NCI-H128 (cell line): ENCODE data around the gene G3BP1.
"Not testable (repeated sequence)": the region's sequence is repeated elsewhere in the genome, so short reads cannot be mapped to it uniquely, and the experiment has no call there.

Source experiments
- DNase-seq: peaks from one replicate; lab custom pipeline; 2025; ENCODE audit not compliant: unreplicated experiment; lab: John Stamatoyannopoulos, UW

Gene G3BP1

GRCh38 chr5:151751593-151751992, 20.2 kb upstream of the G3BP1 start:
- DNase-seq: no peak

- DNase-seq: no peak
Measured at GRCh38 chr5:151755383-151755782, 16.4 kb upstream of the G3BP1 start.

DNA sequence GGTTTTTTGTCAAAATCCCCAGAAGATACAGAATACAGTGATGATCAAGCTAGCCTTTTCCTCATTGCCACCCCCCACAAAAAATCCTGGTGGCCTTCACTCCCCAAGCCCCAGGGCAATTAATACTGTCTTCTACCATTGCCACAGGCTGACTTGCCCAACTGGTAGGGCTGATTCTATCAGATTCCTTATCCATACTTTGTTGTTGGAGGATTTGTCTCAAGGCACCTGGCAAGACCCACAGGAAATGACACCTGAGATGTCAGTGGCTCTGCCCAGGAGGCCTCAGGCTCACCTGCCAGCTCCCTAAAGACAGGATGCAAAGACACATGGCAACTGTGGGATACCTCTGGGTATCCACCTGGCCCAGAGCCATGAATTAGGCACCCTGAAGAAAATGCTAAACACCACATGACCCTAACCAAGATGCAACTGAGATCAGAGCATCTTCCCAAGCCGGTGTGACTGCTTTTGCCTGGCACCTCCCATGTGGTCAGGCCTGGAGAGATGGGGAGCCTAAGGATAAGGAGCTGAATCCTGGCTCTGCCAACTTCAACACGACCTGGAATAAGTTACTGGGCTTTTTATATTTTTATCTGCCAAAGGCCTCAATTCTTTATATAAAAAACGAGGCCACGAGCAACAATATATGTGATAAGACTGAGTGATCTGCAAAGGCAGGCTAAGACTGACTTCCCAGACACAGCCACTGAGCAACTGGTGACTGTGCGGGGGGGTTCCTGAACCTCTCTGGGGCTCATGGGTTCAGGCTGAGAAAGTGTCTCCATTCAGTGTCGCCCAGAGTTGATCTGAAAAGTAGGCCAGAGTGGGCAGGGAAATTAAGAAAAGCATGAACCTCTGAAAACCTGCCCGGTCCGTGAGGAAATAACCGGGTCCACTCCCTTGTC, 14.3 kb upstream of the G3BP1 start:
- no peak for DNase-seq

GRCh38 chr5:151758141-151758429, 13.7 kb upstream of the G3BP1 start:
- DNase-seq: no peak

DNA sequence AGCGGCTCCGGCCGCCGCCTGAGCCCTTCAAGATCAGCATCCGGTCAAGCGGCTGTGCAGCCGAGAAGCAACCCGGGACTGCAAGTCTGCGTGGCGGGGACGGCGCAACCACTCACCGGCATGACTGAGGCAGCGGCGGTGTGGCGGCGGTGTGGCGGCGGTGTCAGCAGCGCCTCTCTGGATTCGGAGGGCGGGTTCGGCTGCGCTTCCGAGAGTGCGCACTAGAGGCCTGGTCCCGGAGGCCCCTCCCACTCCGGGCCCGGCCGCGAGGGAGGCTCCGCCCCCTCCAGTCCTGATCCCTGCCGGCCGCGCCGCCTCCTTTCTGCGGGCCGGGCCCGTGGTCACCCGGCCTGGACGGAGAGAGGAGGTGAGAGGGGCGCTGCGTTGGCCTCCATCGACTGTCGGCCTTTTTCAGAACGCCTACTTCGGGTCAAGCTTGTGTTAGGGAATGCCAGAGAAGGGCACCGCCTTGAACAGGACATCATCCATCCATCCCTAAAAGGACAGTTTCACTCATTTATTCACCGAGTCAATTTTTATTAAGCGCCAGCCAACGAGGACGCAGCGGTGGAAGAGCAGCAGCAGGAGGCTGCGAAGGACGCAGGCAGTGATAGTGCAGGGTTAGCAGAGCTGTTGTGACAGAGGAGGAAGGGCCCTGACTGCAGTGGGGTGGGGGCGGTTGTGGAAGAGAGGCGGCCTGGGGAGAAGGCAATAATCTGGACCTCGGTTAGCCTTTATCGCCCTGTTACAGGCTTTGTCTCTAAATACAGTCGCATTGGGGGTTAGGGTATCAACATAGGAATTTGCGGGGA, 13.1 kb upstream of the G3BP1 start, which contains the start of gene ATOX1:
TSS of gene ATOX1 (minus strand) at position 202 of the 812 bp plus-strand sequence. CDS start at position 122, 80 bp downstream.
- peak; percentile 61 for DNase-seq

- DNase-seq: no peak
Measured at GRCh38 chr5:151764801-151765200, 7.0 kb upstream of the G3BP1 start.

DNA sequence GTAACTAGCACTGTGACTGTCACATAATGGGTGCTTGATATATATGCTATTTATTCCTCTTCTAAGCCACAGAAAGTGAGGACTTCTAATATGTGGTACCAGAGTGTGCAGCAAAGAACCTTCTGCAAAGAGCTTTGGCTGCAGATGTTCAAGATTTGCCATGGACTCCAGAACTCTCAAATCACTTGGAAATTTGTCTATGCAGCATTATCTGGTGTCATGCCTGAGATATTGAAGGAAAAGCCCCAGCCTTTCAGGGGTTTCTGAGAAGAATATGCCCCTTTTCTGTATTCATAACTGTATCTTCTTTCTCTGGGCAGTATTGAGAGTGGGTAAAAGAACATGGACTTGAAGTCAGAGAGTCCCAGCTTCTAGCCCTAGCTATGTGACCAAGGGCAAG, 4.8 kb upstream of the G3BP1 start:
- DNase-seq: no peak

DNA sequence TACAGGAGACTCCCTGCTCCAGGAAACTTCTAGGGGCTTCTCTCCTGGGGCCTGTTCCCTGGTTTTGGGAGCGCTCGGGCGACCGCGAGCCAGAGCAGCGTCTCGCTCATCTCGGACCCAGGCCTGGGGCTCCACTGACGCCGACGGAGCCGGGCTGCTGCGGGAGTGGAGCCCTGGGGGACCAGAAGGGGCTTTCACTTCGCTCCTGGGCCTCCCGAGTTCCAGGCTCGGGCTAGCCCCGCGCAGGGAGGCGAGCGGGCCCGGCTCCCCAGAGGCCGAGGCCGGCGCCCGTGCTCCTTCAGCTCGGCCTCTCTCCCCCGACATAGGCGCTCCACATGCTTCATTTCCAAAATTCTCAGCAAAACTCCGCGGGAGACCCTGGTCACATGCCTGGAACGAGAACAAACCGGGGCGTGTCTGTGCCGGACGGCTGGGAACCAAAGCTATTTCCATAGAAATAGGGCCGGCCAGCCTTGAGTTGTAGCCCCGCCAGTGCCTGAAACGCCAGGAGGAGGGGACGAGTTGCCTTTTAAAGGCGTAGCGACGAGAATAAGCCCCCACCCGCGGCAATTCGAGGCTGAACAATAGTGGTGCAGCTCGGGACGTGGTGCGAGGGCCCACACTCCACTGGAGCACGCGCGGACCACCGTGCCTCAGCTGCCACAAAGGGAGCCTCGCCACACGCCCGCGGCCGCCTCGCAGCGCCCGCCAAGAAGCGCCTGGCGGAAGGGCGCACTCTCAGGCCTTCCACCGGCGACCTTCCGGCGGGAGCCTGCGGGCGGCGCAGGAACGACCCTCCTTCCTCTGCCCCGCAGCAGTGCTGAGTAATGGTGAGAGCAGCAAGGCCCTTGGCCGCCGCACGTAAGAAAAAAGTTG, 1.1 kb upstream of the G3BP1 start:
- DNase-seq: no peak

DNA sequence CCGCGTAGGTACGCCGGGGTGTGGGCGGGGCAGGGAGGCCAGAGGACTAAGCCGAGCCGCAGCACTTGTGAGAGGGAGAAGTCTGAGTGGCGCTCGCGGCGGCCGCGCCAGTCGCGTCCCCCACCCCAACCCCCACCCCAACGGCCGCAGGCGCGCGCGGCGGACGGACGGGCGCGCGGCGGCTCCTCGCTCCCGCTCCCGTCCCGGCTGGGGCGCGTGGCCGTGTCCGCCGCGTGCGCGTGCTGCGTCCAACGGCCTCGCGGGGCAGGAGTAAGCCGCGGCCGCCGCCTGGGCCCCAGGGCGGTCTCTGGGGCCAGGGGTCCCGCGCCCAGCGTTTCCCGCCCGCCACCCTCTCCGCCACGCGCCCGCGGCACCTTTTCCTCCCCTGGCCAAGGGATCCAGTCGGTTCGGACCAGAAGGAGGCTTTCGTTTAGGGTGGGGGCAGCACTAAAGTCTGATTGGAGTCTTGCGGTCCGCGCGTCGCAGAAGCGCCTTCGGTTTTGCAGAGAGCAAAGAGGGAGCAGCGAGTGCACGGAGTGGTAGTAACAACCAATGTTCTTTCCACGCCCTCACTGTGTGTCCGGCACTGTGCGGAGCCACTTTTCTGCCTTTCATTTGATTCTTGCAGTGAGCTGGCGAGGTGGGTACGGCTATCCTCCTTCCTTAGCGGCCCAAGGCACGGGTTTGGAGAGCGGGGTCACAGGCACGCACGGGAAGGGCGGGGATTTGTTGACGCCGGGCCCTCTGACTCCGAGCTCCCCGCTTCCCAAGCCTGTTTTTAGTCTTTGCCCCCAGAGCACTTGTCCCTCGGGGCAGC, 483 bp downstream of the G3BP1 start:
- no peak for DNase-seq

GRCh38 chr5:151772846-151773561, 1.2 kb downstream of the G3BP1 start:
- no peak for DNase-seq

- DNase-seq: no peak
Measured at GRCh38 chr5:151773951-151774350, 2.2 kb downstream of the G3BP1 start.

- no peak for DNase-seq
Measured at GRCh38 chr5:151775025-151775606, 3.4 kb downstream of the G3BP1 start.

- DNase-seq: no peak
Measured at GRCh38 chr5:151779531-151780125, 7.9 kb downstream of the G3BP1 start.

DNA sequence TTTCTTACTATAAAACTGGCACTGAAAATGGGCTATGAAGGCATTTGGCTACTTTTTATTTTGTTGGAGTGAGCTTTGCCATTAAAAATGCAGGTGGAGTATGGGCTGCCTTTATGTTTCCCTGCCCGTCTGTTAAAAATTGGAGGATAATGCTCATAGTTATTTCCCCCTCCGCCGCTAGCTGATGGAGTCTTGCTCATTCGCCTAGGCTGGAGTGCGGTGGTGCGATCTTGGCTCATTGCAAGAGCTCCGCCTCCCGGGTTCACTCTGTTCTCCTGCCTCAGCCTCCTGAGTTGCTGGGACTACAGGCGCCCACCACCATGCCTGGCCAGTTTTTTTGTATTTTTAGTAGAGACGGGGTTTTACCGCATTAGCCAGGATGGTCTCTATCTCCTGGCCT, 8.6 kb downstream of the G3BP1 start:
- no peak for DNase-seq

GRCh38 chr5:151781201-151781600, 9.4 kb downstream of the G3BP1 start:
- no peak for DNase-seq

DNA sequence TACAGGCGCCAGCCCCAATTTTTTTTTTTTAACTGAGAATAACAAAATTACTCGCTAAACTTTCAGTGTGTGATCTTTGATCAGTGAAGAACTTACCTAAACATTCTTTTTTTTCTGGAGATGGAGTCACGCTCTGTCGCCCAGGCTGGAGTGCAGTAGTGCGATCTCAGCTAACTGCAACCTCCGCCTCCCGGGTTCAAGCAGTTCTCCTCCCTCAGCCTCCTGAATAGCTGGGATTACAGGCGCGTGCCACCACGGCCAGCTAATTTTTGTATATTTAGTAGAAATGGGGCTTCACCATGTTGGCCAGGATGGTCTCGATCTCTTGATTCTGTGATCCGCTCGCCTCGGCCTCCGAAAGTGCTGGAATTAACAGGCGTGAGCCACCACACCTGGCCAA, 11.9 kb downstream of the G3BP1 start:
- not testable (repeated sequence) for DNase-seq

DNA sequence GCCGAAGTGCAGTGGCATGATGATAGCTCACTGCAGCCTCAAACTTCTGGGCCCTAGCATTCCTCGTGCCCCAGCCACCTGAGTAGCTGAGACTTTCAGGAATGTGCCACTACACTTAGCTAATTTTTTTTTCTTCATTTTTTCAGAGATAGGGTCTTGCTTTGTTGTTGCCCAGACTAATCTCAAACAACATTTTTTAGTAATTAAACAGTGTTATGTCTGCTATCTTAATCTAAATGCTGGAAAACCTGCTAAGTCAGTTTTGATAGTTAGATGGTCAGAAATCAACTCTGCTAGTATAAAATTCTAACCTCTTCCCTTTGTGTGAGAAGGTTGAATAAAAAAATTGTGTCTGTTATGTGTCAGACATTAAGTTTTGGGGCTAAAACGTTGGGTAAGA, 12.4 kb downstream of the G3BP1 start:
- no peak for DNase-seq

- no peak for DNase-seq
Measured at GRCh38 chr5:151786468-151786867, 14.7 kb downstream of the G3BP1 start.

- DNase-seq: no peak
Measured at GRCh38 chr5:151787817-151788216, 16.1 kb downstream of the G3BP1 start.
